Body of pancreas (tissue), 4 donors: ENCODE data around the gene ZPR1. TPM values are rescaled to one million over a fixed set of nuclear protein-coding genes. Genes with fewer than 3 reads are reported as not detected.
"Not testable (repeated sequence)": the region's sequence is repeated elsewhere in the genome, so short reads cannot be mapped to it uniquely, and the experiment has no call there.

ENCODE experiments used
- ATAC-seq: fragments of 150-250 bp; one replicate; pipeline ENCODE4 v1.9.1; 2016
- DNase-seq, 4 donors: peaks; one replicate each; pipeline ENCODE4 v3.0.0-alpha.2; 2019
- H3K27ac ChIP-seq, 4 donors: fragments of 200-600 bp; sonication (generic); 1 replicate in 3 of 4; 2 replicates in 1 of 4; pipeline versions ENCODE4 v1.5.1 to v1.6.1; 2016 to 2019; ENCODE audit warnings: mild to moderate bottlenecking in 1 of 4, mixed read lengths in 1 of 4, moderate library complexity in 1 of 4
- H3K27me3 ChIP-seq, 2 donors: fragments of 200-600 bp; sonication (generic); one replicate each; pipeline ENCODE4 v1.6.0; 2016; ENCODE audit warnings: mild to moderate bottlenecking in 1 of 2
- H3K36me3 ChIP-seq, 2 donors: fragments of 200-600 bp; sonication (generic); replicated peaks in 1 of 2; 2 replicates each; pipeline ENCODE4 v1.5.1; 2016; ENCODE audit warnings: low read depth in 2 of 2; ENCODE audit not compliant: insufficient read depth in 1 of 2
- H3K4me1 ChIP-seq: fragments of 200-600 bp; sonication (generic); one replicate; pipeline ENCODE4 v1.6.0; 2016
- H3K4me3 ChIP-seq, 2 donors: fragments of 200-600 bp; sonication (generic); 1 replicate in 1 of 2; 2 replicates in 1 of 2; pipeline ENCODE4 v1.5.1; 2016 to 2019
- H3K9me3 ChIP-seq, 3 donors: fragments of 200-600 bp; sonication (generic); 1 replicate in 2 of 3; 2 replicates in 1 of 3; pipeline ENCODE4 v1.5.1; 2016
- POLR2A ChIP-seq, 3 donors: fragments of 450-650 bp; IDR thresholded peaks; one replicate each; pipeline ENCODE4 v1.6.1; 2016; ENCODE audit warnings: antibody characterized with exemption in 3 of 3, mild to moderate bottlenecking in 2 of 3
- WGBS, 2 donors: methylation state at CpG; one replicate each; pipeline ENCODE4 v1.1.5; 2017; 5-methylcytosine and 5-hydroxymethylcytosine counted together
- intact Hi-C: fragments of 100-400 bp; cut with DNase I; formaldehyde crosslinking; loops from one replicate; pipeline ENCODE4 v1.15.1; 2023
- total RNA-seq, 2 donors: library from RNA; depleted of rRNA; stranded (reverse); fragments of >200 nt; gene quantifications; one replicate each; pipeline ENCODE4 v1.1.0, GENCODE V29; 2016
- TF ChIP-seq, protein P1 (sequence below), 7 experiments: fragments of 450-650 bp in 4 of 7; fragments of 200-600 bp in 3 of 7; sonication (generic) in 3 of 7; IDR thresholded peaks; one replicate each; pipeline ENCODE4 v1.5.1; 2016 to 2019; ENCODE audit warnings: antibody characterized with exemption in 7 of 7

Gene ZPR1
- total RNA-seq, 2 donors from 2014 or later: 4.3 to 36.6 TPM

DNA sequence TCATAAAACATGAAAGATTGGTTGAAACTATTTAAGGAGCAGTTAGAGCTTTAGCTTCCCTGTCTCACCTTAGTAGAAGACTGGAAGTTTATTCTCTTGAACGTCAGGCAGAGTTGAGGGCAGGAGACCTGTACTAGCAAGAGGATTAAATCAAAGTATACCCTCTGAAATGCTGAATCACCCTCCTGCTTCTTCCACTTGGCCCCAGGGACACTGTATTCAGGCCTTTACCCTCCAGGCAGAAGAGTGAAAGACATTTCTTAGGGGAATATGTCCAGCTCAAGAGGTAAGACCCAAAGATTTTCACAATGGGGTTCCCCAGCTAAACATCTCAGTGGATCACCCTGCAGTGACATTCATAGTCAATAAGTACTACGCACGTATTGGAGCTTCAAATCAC, 23.4 kb upstream of the ZPR1 start:
- no peak for ATAC-seq
- intact Hi-C loops: no loop called here
- WGBS, 2 donors: 74 to 81% methylated on average over 3 of the region's 3 CpGs

DNA sequence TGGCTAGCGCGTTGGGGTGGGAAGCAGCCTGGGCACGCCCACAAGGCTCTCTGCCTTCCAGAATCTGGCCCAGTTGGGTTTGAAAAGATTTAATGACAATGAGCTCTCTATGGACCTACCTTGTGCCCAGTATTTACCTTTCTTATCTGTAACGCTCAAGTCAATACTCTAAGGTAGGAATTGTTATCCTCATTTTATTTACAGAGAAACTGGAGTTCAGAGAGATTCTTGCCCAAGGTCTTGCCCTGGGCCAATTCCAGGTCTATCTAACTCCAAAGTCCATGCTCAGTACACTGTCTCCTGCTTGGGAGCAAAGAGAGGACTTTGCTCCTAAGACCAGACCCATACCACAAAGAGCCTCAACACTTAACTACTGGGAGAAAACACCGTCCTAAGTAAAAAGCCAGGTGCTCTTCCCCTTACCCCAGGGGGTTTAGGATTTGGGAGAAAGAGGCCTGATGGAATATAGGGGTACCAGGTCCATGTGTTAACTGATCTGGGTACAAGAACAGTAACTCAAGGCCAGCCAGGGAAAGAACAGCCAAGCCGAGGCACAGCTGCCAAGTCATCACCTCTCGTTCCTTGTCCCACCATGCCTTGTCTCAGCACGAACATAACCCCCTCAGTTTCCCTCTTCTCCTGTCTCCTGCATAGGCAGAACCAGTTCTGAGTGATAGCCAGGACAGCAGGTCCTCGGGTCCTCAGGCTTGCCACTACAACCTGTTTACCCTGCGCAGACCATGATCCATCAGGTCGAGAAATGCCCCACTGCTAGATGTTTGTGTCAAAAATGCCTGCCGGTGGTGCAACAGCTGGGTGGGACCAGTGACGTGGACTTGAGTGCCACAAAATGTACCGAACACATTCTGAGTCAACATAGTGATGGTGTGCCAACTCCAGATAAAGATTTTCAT, 20.7 kb upstream of the ZPR1 start:
- ATAC-seq (peak; percentile 88), DNase-seq (peak; percentile 81 to 92 (median 84))
- Histone ChIP-seq H3K4me3 (no peak overlapping the region), H3K27me3 (no peaks in the 10 kb centered on the region), H3K4me1 (peaks cover 51% of the 10 kb centered on the region), H3K9me3 (no peaks in the 10 kb centered on the region), H3K36me3 (no peaks in the 10 kb centered on the region), H3K27ac (peak overlapping the region; percentile 71 to 86 (median 80))
- intact Hi-C loops: no loop called here
- 22 to 24% methylated on average over 12 to 14 of the region's 14 CpGs for WGBS, 2 donors
- TF ChIP-seq, protein P1, sequence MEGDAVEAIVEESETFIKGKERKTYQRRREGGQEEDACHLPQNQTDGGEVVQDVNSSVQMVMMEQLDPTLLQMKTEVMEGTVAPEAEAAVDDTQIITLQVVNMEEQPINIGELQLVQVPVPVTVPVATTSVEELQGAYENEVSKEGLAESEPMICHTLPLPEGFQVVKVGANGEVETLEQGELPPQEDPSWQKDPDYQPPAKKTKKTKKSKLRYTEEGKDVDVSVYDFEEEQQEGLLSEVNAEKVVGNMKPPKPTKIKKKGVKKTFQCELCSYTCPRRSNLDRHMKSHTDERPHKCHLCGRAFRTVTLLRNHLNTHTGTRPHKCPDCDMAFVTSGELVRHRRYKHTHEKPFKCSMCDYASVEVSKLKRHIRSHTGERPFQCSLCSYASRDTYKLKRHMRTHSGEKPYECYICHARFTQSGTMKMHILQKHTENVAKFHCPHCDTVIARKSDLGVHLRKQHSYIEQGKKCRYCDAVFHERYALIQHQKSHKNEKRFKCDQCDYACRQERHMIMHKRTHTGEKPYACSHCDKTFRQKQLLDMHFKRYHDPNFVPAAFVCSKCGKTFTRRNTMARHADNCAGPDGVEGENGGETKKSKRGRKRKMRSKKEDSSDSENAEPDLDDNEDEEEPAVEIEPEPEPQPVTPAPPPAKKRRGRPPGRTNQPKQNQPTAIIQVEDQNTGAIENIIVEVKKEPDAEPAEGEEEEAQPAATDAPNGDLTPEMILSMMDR (IDR thresholded peaks at IDR 0.05): no peak
- TF ChIP-seq POLR2A (IDR thresholded peaks at IDR 0.05): peak in 1 of 3 donors; percentile 18

More for the DNA sequence above, 23.4 kb upstream of the ZPR1 start:
- H3K27me3 ChIP-seq: no peaks in the 10 kb centered on the region
- no peaks in the 10 kb centered on the region for H3K9me3 ChIP-seq
- peaks cover 51% of the 10 kb centered on the region for H3K4me1 ChIP-seq
- H3K4me3 ChIP-seq: no peak overlapping the region
- no peak for DNase-seq
- no peaks in the 10 kb centered on the region for H3K36me3 ChIP-seq
- peak overlapping the region in 1 of 4 donors; percentile 31 for H3K27ac ChIP-seq
- TF ChIP-seq, protein P1 (IDR thresholded peaks at IDR 0.05): no peak
- TF ChIP-seq POLR2A (IDR thresholded peaks at IDR 0.05): no peak

DNA sequence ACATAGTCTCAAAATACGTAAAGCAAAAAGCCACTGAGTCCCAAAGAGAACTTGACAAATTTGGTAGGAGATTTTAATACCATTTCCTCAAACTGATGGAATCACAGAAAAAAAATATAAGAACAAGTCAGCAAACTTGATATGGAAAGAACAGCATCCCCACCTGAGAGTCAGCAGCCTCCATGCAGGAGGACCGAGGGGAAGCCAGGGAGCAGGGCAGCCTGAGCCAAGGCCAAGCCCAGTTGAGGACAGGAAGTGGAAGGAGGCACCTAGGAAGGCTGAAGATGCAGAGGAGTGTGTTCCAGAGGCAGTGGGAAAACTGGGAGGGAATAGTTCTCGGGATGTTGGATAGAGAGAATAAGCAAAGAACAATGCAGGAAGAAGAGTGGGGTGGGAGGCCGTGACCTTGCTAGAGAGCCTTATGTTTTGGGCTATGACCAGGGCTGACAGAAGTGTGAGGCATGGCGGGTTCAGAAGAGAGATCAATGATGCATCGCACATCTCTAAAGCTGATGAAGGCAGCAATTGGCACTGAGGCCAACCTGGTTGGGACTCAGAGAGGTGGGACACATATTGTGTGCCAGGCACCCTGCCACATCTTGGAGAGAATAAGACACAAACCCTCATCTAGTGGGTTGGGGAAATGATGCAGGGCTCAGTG, 19.9 kb upstream of the ZPR1 start:
- no peak for ATAC-seq
- 64 to 71% methylated on average over 6 of the region's 6 CpGs for WGBS, 2 donors

DNA sequence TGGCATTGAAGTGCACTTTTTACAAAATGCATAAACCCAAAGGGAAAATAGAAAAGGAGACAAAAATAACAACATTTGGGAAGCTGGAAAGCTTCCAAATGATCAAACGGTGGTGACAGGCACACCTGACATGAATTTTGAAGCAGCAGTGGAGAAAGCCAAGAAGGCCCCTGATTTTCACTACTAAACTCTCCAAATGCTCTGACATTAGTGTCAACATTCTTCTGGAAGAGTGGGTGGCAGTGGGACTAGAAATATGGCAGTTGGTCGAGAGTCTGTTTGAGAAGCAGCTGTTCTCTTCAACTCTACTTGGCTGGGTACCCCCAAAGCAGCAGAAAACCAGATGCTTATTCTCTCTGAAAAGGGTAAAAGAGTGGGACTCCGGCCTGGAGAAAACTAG, 16.2 kb upstream of the ZPR1 start:
- 58 to 60% methylated on average over 3 of the region's 3 CpGs for WGBS, 2 donors

More for the DNA sequence above, 19.9 kb upstream of the ZPR1 start:
- TF ChIP-seq POLR2A (IDR thresholded peaks at IDR 0.05): no peak
- TF ChIP-seq, protein P1 (IDR thresholded peaks at IDR 0.05): no peak
- peak in 1 of 4 donors; percentile 58 for DNase-seq
- H3K27me3 ChIP-seq: no peaks in the 10 kb centered on the region
- H3K9me3 ChIP-seq: no peaks in the 10 kb centered on the region
- no peak overlapping the region for H3K4me3 ChIP-seq
- H3K27ac ChIP-seq: peak overlapping the region; percentile 71 to 86 (median 80)
- H3K4me1 ChIP-seq: peaks cover 51% of the 10 kb centered on the region
- intact Hi-C loops: no loop called here
- no peaks in the 10 kb centered on the region for H3K36me3 ChIP-seq

DNA sequence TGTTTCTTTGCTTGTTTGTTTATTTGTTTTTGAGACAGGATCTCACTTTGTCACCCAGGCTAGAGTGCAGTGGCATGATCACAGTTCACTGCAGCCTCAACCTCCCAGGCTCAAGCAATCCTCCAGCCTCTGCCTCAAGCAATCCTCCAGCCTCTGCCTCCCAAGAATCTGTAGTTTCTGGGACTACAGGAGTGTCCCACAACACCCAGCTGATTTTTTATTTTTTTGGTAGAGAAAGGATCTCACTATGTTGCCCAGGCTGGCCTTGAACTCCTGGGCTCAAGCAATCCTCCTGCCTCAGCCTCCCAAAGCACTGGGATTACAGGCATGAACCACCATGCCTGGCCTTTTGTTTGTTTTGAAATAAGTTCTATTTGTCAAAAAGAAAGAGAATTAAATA, 13.8 kb upstream of the ZPR1 start:
- H3K27ac ChIP-seq, H3K4me3 ChIP-seq, H3K36me3 ChIP-seq, H3K27me3 ChIP-seq, ATAC-seq, H3K9me3 ChIP-seq, DNase-seq, intact Hi-C loops: not testable (repeated sequence)
- H3K4me1 ChIP-seq: peaks cover 19% of the 10 kb centered on the region

More for the DNA sequence above, 16.2 kb upstream of the ZPR1 start:
- Histone ChIP-seq H3K27me3 (no peaks in the 10 kb centered on the region), H3K9me3 (no peaks in the 10 kb centered on the region), H3K4me1 (peaks cover 31% of the 10 kb centered on the region), H3K27ac (no peak overlapping the region), H3K36me3 (no peaks in the 10 kb centered on the region), H3K4me3 (no peak overlapping the region)
- TF ChIP-seq, protein P1 (IDR thresholded peaks at IDR 0.05): no peak
- no peak for TF ChIP-seq POLR2A (IDR thresholded peaks at IDR 0.05)
- no peak for DNase-seq
- ATAC-seq: no peak
- intact Hi-C loops: no loop called here
